ENCODE data around the gene CALN1.

Gene CALN1

DNA sequence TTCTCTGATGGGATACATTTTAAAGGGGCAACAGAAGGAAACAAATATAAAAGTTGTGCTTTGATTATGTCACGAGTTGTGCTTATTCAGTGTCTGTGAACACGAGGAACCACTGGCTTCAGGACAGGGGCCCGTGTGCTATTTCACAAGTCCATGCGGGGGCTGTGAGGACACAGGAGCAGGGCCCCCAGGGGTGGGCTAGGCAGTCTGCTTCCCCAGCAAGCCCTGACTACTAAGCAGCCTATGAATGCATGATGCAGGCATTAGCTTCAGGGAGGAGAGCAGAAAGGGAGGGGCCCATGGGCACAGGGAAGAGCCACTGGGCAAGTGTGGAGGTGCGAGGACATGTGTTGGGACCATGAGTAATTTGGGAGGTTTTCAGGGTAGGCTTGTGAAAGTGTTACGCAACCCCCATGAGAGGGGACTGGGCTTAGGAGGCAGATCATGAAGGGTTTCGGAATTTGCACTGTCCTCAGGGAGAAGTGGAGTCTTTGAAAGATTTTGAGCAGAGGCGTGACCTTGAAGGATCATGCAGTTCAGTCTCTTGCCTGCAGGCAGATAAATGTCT, 424.9 kb downstream of the CALN1 start:
- no peak for TF ChIP-seq POLR2A (IDR thresholded peaks at IDR 0.05; ENCODE audit: low read depth, low read length)
- FAIRE-seq (no peak), DNase-seq (ENCODE audit: insufficient read length) (no peak)

DNA sequence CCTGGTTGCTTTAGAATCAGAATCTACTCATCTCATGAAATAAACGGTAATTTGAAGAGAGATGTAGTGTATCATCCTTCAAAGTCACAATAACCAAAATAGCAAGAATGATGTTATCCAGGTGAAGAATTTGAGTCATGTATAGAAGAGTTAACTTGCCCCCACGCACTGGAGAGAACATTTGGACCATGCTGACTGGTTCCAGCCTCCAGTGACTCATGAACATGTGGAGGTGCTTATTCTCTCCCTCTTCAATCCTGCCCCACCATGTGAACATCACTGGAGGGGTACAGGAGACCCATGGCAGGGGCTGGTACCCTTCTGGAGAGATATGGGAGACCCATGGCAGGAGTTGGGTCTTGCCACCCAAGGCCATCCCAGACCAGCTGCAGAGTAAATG, 427.8 kb downstream of the CALN1 start:
- FAIRE-seq, result no peak
- no peak for TF ChIP-seq POLR2AphosphoS5 (IDR thresholded peaks at IDR 0.05; ENCODE audit: low read depth, low read length)
- no peak for TF ChIP-seq TAF1 (IDR thresholded peaks at IDR 0.05; ENCODE audit: borderline replicate concordance, low read depth, low read length)
- TF ChIP-seq POLR2A (IDR thresholded peaks at IDR 0.05; ENCODE audit: low read depth, low read length), result no peak
- no peak for DNase-seq (ENCODE audit: insufficient read length)

DNA sequence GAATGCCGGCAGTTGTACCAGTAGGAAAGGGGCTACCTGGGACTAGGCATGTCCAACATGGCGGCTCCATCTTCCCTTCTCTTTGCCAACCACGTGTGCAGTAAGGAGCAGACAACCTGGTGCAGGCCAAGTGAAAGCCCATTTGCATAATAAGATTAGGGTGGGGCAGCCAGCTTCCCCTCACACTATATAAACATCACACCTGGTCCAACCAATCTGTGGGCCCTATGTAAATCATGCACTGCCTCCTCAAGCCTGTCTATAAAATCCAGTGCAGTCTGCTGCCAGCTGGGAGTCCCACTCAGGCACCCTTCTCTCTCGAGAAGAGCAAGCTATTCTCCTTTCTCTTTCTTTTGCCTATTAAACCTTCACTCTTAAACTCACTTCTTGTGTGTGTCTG, 429.3 kb downstream of the CALN1 start:
- TF ChIP-seq POLR2A (IDR thresholded peaks at IDR 0.05; ENCODE audit: low read depth, low read length) (no peak), TAF1 (IDR thresholded peaks at IDR 0.05; ENCODE audit: borderline replicate concordance, low read depth, low read length) (no peak), POLR2AphosphoS5 (IDR thresholded peaks at IDR 0.05; ENCODE audit: low read depth, low read length) (no peak)
- FAIRE-seq, result no peak
- DNase-seq (ENCODE audit: insufficient read length), result no peak

DNA sequence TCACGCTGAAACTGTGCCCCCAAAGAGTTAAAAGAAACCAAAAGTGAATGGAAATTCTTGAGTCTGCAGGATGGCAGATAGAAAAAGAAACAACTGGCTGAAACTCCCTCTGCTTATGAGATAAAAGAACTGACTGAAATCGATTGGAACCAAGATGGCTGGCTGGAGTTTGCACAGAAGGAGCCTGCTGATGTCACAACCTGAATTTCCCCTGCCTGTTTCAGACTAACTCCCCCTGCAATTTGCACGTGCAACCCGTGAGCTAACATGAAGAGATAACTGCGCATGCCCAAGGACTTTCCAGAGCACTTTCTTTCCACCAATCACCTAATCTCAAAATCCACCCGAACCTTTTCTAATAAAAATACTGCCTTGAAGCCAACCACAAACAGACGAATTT, 435.5 kb downstream of the CALN1 start:
- FAIRE-seq, result no peak
- DNase-seq (ENCODE audit: insufficient read length), result no peak
- no peak for TF ChIP-seq TAF1 (IDR thresholded peaks at IDR 0.05; ENCODE audit: borderline replicate concordance, low read depth, low read length)
- TF ChIP-seq POLR2A (IDR thresholded peaks at IDR 0.05; ENCODE audit: low read depth, low read length), result no peak
- TF ChIP-seq POLR2AphosphoS5 (IDR thresholded peaks at IDR 0.05; ENCODE audit: low read depth, low read length), result no peak

DNA sequence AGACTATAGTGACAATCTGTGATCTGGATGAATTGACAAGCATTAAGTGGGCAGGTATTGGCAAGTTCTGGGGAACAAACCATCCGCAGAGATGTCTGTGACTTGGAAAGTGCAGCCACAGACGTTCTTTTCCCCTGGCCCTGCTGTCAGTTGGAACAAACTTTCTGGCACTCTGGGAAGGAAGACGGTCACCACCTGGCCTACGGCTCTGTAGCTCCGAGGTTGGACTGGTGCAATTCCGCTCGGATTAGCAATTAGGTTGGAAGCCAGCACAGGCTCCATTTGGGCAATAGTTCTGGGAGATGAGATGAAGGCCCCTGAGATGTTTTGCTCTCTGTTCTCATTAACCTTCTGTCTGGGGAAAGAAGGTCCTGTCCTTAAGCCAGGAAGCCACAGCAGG, 437.5 kb downstream of the CALN1 start:
- no peak for FAIRE-seq
- TF ChIP-seq POLR2A (IDR thresholded peaks at IDR 0.05; ENCODE audit: low read depth, low read length) (no peak), TAF1 (IDR thresholded peaks at IDR 0.05; ENCODE audit: borderline replicate concordance, low read depth, low read length) (no peak), POLR2AphosphoS5 (IDR thresholded peaks at IDR 0.05; ENCODE audit: low read depth, low read length) (no peak)
- DNase-seq (ENCODE audit: insufficient read length), result no peak

DNA sequence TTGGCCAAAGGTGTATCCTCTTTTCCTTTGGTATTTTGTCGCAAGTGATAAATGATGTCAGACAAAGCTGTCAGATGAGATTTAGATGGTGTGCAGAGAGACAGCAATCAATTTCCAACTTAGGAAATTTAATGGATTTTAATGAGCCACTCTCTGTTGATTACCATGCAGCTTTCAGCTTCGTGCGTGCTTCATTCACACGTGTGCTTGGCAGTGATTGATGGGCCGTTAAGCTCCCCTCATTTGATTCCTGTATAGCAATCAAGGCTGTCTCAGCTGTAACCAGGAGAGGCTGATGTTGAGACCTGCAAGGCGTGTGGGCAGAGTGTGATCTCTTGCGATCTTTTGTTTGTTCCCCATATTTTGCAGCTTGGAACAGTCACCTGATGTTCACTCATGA, 439.6 kb downstream of the CALN1 start:
- DNase-seq (ENCODE audit: insufficient read length) (no peak), FAIRE-seq (no peak)
- no peak for TF ChIP-seq POLR2A (IDR thresholded peaks at IDR 0.05; ENCODE audit: low read depth, low read length)
- no peak for TF ChIP-seq TAF1 (IDR thresholded peaks at IDR 0.05; ENCODE audit: borderline replicate concordance, low read depth, low read length)
- no peak for TF ChIP-seq POLR2AphosphoS5 (IDR thresholded peaks at IDR 0.05; ENCODE audit: low read depth, low read length)

DNA sequence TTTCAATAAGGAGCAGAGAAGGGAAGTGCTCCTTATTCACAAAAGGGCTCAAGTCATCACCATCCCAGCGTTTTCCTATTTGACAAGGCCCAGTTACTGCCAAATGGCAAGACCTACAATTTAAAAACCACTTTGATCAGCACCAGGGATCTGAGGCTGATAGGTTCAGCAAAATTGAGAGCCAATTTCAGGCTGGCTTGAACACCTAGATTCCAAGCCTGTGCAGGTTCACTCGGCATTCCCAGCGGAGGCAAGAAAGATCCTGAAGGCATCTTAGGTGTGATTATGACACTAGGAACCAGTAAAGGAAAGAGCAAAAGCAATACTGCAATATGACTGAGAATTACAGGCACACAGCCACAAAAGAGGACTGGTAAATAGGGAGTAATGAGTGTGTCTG, 441.4 kb downstream of the CALN1 start:
- TF ChIP-seq POLR2AphosphoS5 (IDR thresholded peaks at IDR 0.05; ENCODE audit: low read depth, low read length) (no peak), POLR2A (IDR thresholded peaks at IDR 0.05; ENCODE audit: low read depth, low read length) (no peak), TAF1 (IDR thresholded peaks at IDR 0.05; ENCODE audit: borderline replicate concordance, low read depth, low read length) (no peak)
- DNase-seq (ENCODE audit: insufficient read length) (no peak), FAIRE-seq (no peak)

DNA sequence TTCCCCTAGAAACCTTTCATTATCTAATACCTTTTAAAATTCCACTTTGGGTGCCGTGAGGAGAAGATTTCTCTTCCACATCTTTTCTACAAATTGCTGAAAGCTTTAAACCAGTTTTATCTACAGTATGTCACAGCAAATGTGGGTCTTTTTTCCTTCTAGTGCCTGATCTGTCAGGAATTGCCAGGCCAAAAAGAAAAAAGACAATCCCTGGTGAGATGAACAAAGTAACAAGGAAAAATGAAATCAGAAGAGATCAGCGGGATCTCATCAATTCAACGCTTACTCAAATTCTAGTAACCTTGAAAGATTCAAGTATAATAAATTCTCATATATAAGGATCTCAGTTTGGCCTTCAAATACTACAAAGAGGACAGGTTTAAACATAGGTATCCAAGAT, 449.5 kb downstream of the CALN1 start:
- FAIRE-seq, result no peak

DNA sequence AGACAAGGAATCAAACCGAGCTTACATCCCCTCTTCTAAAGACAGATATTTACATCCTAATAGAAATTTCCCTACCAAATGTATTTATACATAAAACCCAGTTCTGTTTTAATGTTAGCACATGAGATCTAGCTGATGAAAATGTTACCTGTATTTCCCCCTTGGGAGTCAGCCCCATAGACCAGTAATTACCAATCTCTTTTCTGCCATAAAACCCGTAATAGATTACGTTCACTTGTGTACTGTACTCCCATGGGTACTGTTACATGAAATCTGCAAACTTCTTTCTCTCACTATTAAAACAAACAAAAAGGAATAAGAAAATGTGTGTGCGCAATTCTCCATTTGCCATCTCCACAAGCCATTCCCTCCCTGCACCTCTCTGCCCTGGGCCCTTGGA, 450.9 kb downstream of the CALN1 start:
- FAIRE-seq, result no peak
- DNase-seq (ENCODE audit: insufficient read length), result no peak
- TF ChIP-seq POLR2A (IDR thresholded peaks at IDR 0.05; ENCODE audit: low read depth, low read length) (no peak), POLR2AphosphoS5 (IDR thresholded peaks at IDR 0.05; ENCODE audit: low read depth, low read length) (no peak), TAF1 (IDR thresholded peaks at IDR 0.05; ENCODE audit: borderline replicate concordance, low read depth, low read length) (no peak)

More for the DNA sequence above, 449.5 kb downstream of the CALN1 start:
- DNase-seq (ENCODE audit: insufficient read length), result no peak
- no peak for TF ChIP-seq TAF1 (IDR thresholded peaks at IDR 0.05; ENCODE audit: borderline replicate concordance, low read depth, low read length)
- no peak for TF ChIP-seq POLR2AphosphoS5 (IDR thresholded peaks at IDR 0.05; ENCODE audit: low read depth, low read length)
- no peak for TF ChIP-seq POLR2A (IDR thresholded peaks at IDR 0.05; ENCODE audit: low read depth, low read length)

DNA sequence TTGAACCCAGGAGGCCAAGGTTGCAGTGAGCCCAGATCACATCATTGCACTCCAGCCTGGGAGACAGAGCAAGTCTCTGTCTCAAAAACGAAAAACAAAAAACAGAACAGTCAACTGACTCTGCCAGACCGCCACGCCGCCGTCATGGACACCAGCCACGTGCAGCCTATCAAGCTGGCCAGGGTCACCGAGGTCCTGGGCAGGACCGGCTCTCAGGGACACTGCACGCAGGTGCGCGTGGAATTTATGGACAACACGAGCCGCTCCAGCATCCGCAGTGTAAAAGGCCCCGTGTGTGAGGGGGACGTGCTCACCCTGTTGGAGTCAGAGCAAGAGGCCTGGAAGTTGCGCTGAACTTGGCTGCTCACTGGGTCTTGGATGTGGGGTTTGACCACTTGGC, 470.0 kb downstream of the CALN1 start:
- FAIRE-seq, result no peak
- TF ChIP-seq POLR2A (IDR thresholded peaks at IDR 0.05; ENCODE audit: low read depth, low read length) (no peak), POLR2AphosphoS5 (IDR thresholded peaks at IDR 0.05; ENCODE audit: low read depth, low read length) (no peak), TAF1 (IDR thresholded peaks at IDR 0.05; ENCODE audit: borderline replicate concordance, low read depth, low read length) (no peak)
- DNase-seq (ENCODE audit: insufficient read length), result no peak

DNA sequence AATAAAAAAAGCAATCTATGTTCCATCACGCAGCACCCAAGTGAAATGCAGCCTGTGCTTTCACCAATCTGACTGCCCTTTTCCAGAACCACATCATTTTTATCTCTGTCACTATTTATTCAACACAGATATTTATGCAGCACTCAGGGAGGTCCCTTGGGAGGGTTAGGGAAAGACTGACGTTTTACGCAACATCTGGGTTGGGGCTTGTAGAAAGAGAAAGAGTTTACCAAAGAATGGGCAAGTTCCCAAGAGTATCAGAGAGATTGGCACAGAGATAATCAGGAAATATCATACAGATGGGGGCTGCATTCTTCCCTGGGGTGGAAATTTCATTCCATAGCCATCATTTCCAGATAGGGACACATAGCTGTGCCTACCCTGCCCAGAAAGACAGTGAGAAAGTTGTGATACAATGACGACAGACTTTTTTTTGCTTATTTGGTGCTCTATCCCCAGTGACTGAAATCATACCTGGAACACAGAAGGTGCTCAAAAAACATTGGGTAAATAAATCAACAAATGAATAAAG, 474.2 kb downstream of the CALN1 start:
- TF ChIP-seq POLR2A (IDR thresholded peaks at IDR 0.05; ENCODE audit: low read depth, low read length), result no peak
- TF ChIP-seq POLR2AphosphoS5 (IDR thresholded peaks at IDR 0.05; ENCODE audit: low read depth, low read length), result no peak
- no peak for TF ChIP-seq TAF1 (IDR thresholded peaks at IDR 0.05; ENCODE audit: borderline replicate concordance, low read depth, low read length)
- DNase-seq (ENCODE audit: insufficient read length), result no peak
- no peak for FAIRE-seq

DNA sequence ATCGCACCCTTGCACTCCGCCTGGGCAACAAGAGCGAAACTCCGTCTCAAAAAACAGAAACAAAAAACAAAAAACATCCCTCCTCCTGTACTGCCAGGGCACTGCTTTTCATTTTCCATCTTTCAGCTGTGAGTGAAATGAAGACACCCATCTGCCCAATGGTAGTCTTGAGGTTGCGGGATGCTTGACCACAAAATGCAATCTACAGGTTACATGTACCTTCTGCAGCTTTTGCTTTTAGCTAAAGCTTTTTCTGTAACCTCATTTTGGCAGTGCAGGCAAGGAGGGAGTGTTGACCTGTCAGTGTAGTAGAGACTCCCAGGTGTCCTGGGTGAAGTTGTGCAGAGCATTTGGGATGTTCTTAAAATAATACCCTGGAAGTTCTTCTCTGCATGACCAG, 476.5 kb downstream of the CALN1 start:
- FAIRE-seq (no peak), DNase-seq (ENCODE audit: insufficient read length) (no peak)

More for the DNA sequence above, 476.5 kb downstream of the CALN1 start:
- TF ChIP-seq POLR2AphosphoS5 (IDR thresholded peaks at IDR 0.05; ENCODE audit: low read depth, low read length) (no peak), TAF1 (IDR thresholded peaks at IDR 0.05; ENCODE audit: borderline replicate concordance, low read depth, low read length) (no peak), POLR2A (IDR thresholded peaks at IDR 0.05; ENCODE audit: low read depth, low read length) (no peak)
